Thyroid gland (tissue), 4 donors: Measurements from ENCODE around the gene PRAMEF18. TPM values are rescaled to one million over a fixed set of nuclear protein-coding genes. Genes with fewer than 3 reads are reported as not detected.

Experiments
- total RNA-seq, 4 donors: library from RNA; depleted of rRNA; stranded (reverse); fragments of >200 nt; gene quantifications; one replicate each; pipeline ENCODE4 v1.2.3, GENCODE V29; 2016

Gene PRAMEF18
- total RNA-seq, 4 donors from 2014 or later = not detected

Other genes with a start within 250 kb of the PRAMEF18 start
- not detected for gene PRAMEF27, start 169.6 kb downstream of the PRAMEF18 start, total RNA-seq
- not detected for gene HNRNPCL3, start 165.4 kb downstream of the PRAMEF18 start, total RNA-seq
- gene PRAMEF25, start 155.4 kb downstream of the PRAMEF18 start, total RNA-seq = not detected
- gene HNRNPCL2, start 109.3 kb downstream of the PRAMEF18 start, total RNA-seq = not detected
- gene PRAMEF26, start 70.1 kb downstream of the PRAMEF18 start, total RNA-seq = not detected
- gene HNRNPCL4, start 60.5 kb downstream of the PRAMEF18 start, total RNA-seq = not detected
- gene PRAMEF9, start 54.3 kb downstream of the PRAMEF18 start, total RNA-seq = not detected
- gene PRAMEF13, start 24.7 kb downstream of the PRAMEF18 start, total RNA-seq = not detected
- not detected for gene PRAMEF5, start 28.0 kb upstream of the PRAMEF18 start, total RNA-seq
- gene PRAMEF8, start 59.0 kb upstream of the PRAMEF18 start, total RNA-seq = not detected
- not detected for gene PRAMEF33, start 77.4 kb upstream of the PRAMEF18 start, total RNA-seq
- not detected for gene PRAMEF15, start 89.4 kb upstream of the PRAMEF18 start, total RNA-seq
- not detected for gene PRAMEF14, start 121.0 kb upstream of the PRAMEF18 start, total RNA-seq
- not detected for gene PRAMEF19, start 145.8 kb upstream of the PRAMEF18 start, total RNA-seq
- gene PRAMEF17, start 163.5 kb upstream of the PRAMEF18 start, total RNA-seq = not detected
- not detected for gene PRAMEF20, start 184.3 kb upstream of the PRAMEF18 start, total RNA-seq